ENCODE measurements around the gene GRID1. TPM values are rescaled to one million over a fixed set of nuclear protein-coding genes. Genes with fewer than 3 reads are reported as not detected.

The GRID1 gene
- total RNA-seq, 1 experiment from 2014 or later = 5.6 TPM

DNA sequence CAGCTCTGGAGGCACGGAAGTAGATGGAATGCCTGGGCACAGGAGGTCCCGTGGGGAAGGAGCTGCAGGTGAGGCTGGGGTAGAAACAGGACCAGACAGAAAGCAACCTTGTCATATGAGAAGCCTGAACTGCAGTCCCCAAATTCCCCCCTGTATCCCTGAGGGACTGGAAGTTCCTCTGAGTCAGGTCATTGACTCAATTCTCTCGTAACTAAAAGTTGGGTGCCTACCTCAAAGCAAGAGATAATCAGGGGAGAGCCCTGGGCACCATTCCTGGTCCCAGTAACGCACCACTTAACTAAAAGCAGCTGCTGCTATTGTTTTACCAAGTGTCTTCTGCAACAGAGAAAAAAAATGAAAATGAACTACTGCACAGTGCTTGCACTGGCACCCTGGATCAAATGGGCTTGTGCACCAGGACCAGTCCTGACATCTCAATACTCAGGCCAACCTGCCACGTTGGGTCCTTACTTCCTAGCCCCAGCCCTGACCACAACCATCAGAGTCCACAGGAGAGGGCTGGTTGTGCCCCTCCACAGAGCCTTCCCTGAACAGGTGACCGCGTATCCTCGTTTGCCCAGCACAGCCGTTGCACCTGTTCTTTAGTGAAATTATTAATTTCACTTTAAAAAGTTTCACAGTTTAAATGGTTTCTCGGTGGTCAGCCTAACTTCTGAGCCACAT is 79.3 kb downstream of the GRID1 start:
- H3K9me3 ChIP-seq (ENCODE audit: control insufficient read depth in 1 of 2, insufficient read depth in 1 of 2, low read depth in 1 of 2, low read length in 2 of 2) = no peaks in the 10 kb centered on the region
- H3K9me2 ChIP-seq (ENCODE audit: insufficient read depth) = no peaks in the 10 kb centered on the region
- H3K79me2 ChIP-seq (ENCODE audit: insufficient read depth, low read length) = no peaks in the 10 kb centered on the region
- H3K4me3 ChIP-seq (replicated peaks in 1 of 2; ENCODE audit: low read depth in 1 of 2, low read length in 2 of 2) = no peak overlapping the region
- no peak for ATAC-seq
- H3K27ac ChIP-seq (ENCODE audit: low read depth, low read length) = no peak overlapping the region
- no peak overlapping the region for H3K4me2 ChIP-seq (ENCODE audit: low read length)
- ChIA-PET POLR2A (no interaction called here), RAD21 (ENCODE audit: low non-redundant PET in 1 of 2, low total read pairs in 2 of 2, uncharacterized antibody in 2 of 2, unreplicated experiment in 2 of 2) (no interaction called here), CTCF (no interaction called here)
- H3K4me1 ChIP-seq (ENCODE audit: control insufficient read depth in 1 of 2, insufficient read depth in 2 of 2, low read length in 2 of 2) = no peaks in the 10 kb centered on the region
- H3K27me3 ChIP-seq (ENCODE audit: insufficient read depth, low read length) = no peaks in the 10 kb centered on the region
- DNase-seq (ENCODE audit: low read depth, low spot score) = no peak
- H2AFZ ChIP-seq (ENCODE audit: low read depth, low read length, poor library complexity, severe bottlenecking) = no peak overlapping the region
- no peak overlapping the region for H3K9ac ChIP-seq (ENCODE audit: low read length)
- TF ChIP-seq FOSL1 (IDR thresholded peaks at IDR 0.05; ENCODE audit: low read depth) (no peak), ZNF274 (IDR thresholded peaks at IDR 0.05; ENCODE audit: low read depth, low read length) (no peak), JUND (IDR thresholded peaks at IDR 0.05) (no peak), SP1 (IDR thresholded peaks at IDR 0.05; ENCODE audit: low read depth) (no peak), CTCF (IDR thresholded peaks at IDR 0.05 in 2 of 3, conservative IDR thresholded peaks at IDR 0.05 in 1 of 3; ENCODE audit: borderline replicate concordance in 1 of 3, insufficient read depth in 1 of 3, low read depth in 2 of 3, low read length in 2 of 3) (no peak), CBX3 (IDR thresholded peaks at IDR 0.05; ENCODE audit: low read depth) (no peak), EZH2phosphoT487 (IDR thresholded peaks at IDR 0.05; ENCODE audit: borderline replicate concordance) (no peak), TCF7L2 (IDR thresholded peaks at IDR 0.05; ENCODE audit: borderline replicate concordance, extremely low read depth, insufficient read depth, insufficient read length) (no peak), MAX (IDR thresholded peaks at IDR 0.05) (no peak), SRF (IDR thresholded peaks at IDR 0.05; ENCODE audit: low read depth) (no peak), CEBPB (IDR thresholded peaks at IDR 0.05; ENCODE audit: low read depth) (no peak), YY1 (IDR thresholded peaks at IDR 0.05; ENCODE audit: extremely low read depth, insufficient replicate concordance, low read depth, low read length) (no peak), ZFX (IDR thresholded peaks at IDR 0.05) (no peak)
- TF ChIP-seq, protein P1, sequence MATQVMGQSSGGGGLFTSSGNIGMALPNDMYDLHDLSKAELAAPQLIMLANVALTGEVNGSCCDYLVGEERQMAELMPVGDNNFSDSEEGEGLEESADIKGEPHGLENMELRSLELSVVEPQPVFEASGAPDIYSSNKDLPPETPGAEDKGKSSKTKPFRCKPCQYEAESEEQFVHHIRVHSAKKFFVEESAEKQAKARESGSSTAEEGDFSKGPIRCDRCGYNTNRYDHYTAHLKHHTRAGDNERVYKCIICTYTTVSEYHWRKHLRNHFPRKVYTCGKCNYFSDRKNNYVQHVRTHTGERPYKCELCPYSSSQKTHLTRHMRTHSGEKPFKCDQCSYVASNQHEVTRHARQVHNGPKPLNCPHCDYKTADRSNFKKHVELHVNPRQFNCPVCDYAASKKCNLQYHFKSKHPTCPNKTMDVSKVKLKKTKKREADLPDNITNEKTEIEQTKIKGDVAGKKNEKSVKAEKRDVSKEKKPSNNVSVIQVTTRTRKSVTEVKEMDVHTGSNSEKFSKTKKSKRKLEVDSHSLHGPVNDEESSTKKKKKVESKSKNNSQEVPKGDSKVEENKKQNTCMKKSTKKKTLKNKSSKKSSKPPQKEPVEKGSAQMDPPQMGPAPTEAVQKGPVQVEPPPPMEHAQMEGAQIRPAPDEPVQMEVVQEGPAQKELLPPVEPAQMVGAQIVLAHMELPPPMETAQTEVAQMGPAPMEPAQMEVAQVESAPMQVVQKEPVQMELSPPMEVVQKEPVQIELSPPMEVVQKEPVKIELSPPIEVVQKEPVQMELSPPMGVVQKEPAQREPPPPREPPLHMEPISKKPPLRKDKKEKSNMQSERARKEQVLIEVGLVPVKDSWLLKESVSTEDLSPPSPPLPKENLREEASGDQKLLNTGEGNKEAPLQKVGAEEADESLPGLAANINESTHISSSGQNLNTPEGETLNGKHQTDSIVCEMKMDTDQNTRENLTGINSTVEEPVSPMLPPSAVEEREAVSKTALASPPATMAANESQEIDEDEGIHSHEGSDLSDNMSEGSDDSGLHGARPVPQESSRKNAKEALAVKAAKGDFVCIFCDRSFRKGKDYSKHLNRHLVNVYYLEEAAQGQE (IDR thresholded peaks at IDR 0.05; ENCODE audit: low read depth) = no peak
- no peaks in the 10 kb centered on the region for H3K36me3 ChIP-seq (ENCODE audit: control insufficient read depth in 1 of 2, insufficient read depth in 2 of 2, low read length in 2 of 2)
- intact Hi-C loops (cut with micrococcal nuclease) = no loop called here
- no TSS peak for BruUV-seq (replicated peaks)
- no peaks in the 10 kb centered on the region for H4K20me1 ChIP-seq (ENCODE audit: insufficient read depth)

All from HCT116 (cell line).